ENCODE results near the gene MT1B. TPM values are rescaled to one million over a fixed set of nuclear protein-coding genes. Genes with fewer than 3 reads are reported as not detected.
A peak's percentile ranks its signal among the peaks of the same experiment; 100 is the strongest.

Gene MT1B
- total RNA-seq, 4 donors from 2014 or later, result not detected

DNA sequence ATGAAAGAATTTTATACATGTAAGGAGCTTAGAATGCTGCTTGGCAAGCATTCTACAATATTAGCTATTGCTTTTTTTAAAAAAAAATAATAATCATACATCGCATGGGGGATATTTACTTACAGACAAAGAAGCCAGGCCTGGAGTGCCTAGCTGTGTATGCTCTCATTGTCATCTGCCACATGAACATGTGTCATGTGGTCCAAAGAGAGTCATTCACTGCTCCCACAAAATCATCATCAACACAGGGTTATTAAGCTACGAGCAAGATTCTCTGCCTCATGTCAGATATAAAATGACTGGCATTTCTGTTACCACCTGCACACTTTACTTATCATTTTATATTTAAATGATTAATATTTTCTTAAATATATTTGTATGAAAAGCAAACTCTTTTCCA lies 28.0 kb upstream of the MT1B start:
- H3K4me1 ChIP-seq, result peaks cover 6 to 34% (median 9%) of the 10 kb centered on the region in 3 donors
- intact Hi-C loops (cut with DNase I), result no loop called here
- H3K27ac ChIP-seq, result no peak overlapping the region
- no peaks in the 10 kb centered on the region for H3K9me3 ChIP-seq
- 92% methylated on average over 2 of the region's 2 CpGs for WGBS, 2 donors
- no peak overlapping the region for H3K4me3 ChIP-seq
- no peak for DNase-seq
- peaks cover 0 to 13% (median 0%) of the 10 kb centered on the region in 4 donors for H3K27me3 ChIP-seq
- no peaks in the 10 kb centered on the region for H3K36me3 ChIP-seq
- TF ChIP-seq, protein P1, sequence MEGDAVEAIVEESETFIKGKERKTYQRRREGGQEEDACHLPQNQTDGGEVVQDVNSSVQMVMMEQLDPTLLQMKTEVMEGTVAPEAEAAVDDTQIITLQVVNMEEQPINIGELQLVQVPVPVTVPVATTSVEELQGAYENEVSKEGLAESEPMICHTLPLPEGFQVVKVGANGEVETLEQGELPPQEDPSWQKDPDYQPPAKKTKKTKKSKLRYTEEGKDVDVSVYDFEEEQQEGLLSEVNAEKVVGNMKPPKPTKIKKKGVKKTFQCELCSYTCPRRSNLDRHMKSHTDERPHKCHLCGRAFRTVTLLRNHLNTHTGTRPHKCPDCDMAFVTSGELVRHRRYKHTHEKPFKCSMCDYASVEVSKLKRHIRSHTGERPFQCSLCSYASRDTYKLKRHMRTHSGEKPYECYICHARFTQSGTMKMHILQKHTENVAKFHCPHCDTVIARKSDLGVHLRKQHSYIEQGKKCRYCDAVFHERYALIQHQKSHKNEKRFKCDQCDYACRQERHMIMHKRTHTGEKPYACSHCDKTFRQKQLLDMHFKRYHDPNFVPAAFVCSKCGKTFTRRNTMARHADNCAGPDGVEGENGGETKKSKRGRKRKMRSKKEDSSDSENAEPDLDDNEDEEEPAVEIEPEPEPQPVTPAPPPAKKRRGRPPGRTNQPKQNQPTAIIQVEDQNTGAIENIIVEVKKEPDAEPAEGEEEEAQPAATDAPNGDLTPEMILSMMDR (IDR thresholded peaks at IDR 0.05), result no peak
- TF ChIP-seq POLR2A (IDR thresholded peaks at IDR 0.05), result no peak

DNA sequence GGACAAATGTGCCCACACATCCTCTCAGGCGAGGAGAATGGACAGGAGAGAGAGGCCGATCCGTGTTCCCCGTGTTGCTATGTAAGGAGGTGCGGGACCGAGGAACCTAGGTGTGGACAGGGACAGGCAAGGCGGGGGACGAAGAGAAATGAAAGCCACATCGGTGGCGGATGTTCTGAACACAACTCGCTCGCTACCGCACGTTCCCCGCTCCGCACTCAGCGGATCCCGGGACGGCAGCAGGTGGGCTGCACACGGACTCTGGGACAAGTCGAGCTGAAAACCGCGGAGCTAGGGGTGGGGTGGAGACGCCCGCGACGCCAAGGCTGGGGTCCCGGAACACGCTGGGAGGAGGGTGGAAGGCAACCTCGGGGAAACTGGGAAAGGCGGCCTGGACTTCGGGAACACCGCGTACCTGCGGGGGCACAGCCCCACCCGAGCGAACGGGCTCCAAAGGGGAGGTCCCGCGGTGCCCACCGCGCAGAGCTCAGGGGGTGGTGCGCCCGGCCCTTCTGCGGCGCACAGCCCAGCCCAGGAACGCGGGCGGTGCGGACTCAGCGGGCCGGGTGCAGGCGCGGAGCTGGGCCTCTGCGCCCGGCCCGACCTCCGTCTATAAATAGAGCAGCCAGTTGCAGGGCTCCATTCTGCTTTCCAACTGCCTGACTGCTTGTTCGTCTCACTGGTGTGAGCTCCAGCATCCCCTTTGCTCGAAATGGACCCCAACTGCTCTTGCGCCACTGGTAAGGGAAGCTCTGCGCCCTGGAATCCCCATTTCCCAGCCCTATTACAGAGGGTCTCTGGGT lies 26.3 kb upstream of the MT1B start, which contains the start of gene MT1E:
Gene MT1E, plus strand, starts transcription at position 642 of the 803 bp plus-strand sequence. Its CDS starts 71 bp downstream, at position 713.
- peaks cover 6 to 33% (median 9%) of the 10 kb centered on the region in 3 donors for H3K4me1 ChIP-seq
- peak within 1 kb of the TSS; percentile 79 to 96 (median 90) for H3K27ac ChIP-seq
- peaks cover 0 to 10% (median 0%) of the 10 kb centered on the region in 4 donors for H3K27me3 ChIP-seq
- 4 to 9% methylated on average over 12 to 15 of the region's 62 CpGs for WGBS, 2 donors
- no peaks in the 10 kb centered on the region for H3K36me3 ChIP-seq
- peak within 1 kb of the TSS; percentile 43 to 81 (median 66) for H3K4me3 ChIP-seq
- no peaks in the 10 kb centered on the region for H3K9me3 ChIP-seq
- intact Hi-C loops (cut with DNase I), result no loop called here
- DNase-seq, result no peak
- TF ChIP-seq, protein P1 (IDR thresholded peaks at IDR 0.05), result no peak
- peak in 3 of 4 donors; percentile 13 to 89 (median 88) for TF ChIP-seq POLR2A (IDR thresholded peaks at IDR 0.05)

- 16 to 42% methylated on average over 6 to 8 of the region's 16 CpGs for WGBS, 2 donors
- DNase-seq, result no peak
Observed at GRCh38 chr16:56625943-56626654, 25.6 kb upstream of the MT1B start.

GRCh38 chr16:56626685-56627084 lies 25.0 kb upstream of the MT1B start:
- TF ChIP-seq, protein P1 (IDR thresholded peaks at IDR 0.05), result no peak
- TF ChIP-seq POLR2A (IDR thresholded peaks at IDR 0.05), result no peak
- no peak for DNase-seq
- Histone ChIP-seq H3K36me3 (no peaks in the 10 kb centered on the region), H3K4me1 (peaks cover 6 to 36% (median 9%) of the 10 kb centered on the region in 3 donors), H3K4me3 (peak overlapping the region; percentile 43 to 81 (median 66)), H3K27ac (peak overlapping the region; percentile 79 to 96 (median 90)), H3K27me3 (peaks cover 0 to 15% (median 0%) of the 10 kb centered on the region in 4 donors), H3K9me3 (no peaks in the 10 kb centered on the region)
- intact Hi-C loops (cut with DNase I), result no loop called here
- WGBS, 2 donors, result 29 to 33% methylated on average over 1 to 6 of the region's 7 CpGs

More at GRCh38 chr16:56625943-56626654, 25.6 kb upstream of the MT1B start:
- peak overlapping the region; percentile 43 to 81 (median 66) for H3K4me3 ChIP-seq
- TF ChIP-seq, protein P1 (IDR thresholded peaks at IDR 0.05), result no peak
- TF ChIP-seq POLR2A (IDR thresholded peaks at IDR 0.05), result no peak
- peaks cover 6 to 33% (median 9%) of the 10 kb centered on the region in 3 donors for H3K4me1 ChIP-seq
- H3K27ac ChIP-seq, result peak overlapping the region; percentile 79 to 96 (median 90)
- no peaks in the 10 kb centered on the region for H3K36me3 ChIP-seq
- peaks cover 0 to 12% (median 0%) of the 10 kb centered on the region in 4 donors for H3K27me3 ChIP-seq
- intact Hi-C loops (cut with DNase I), result no loop called here
- H3K9me3 ChIP-seq, result no peaks in the 10 kb centered on the region

All from esophagus squamous epithelium (tissue), 5 donors.